Brain microvascular endothelial cell (primary cell): Measurements from ENCODE around the gene GAN.

ENCODE experiments used
- DNase-seq: peaks from one replicate; pipeline ENCODE4 v3.0.0-alpha.2; 2020
- H3K27ac ChIP-seq: fragments of 250-450 bp; sonication (Bioruptor Pico); 2 replicates; pipeline ENCODE4 v1.5.1; 2020; ENCODE audit warnings: mild to moderate bottlenecking, moderate library complexity
- H3K27me3 ChIP-seq: fragments of 250-450 bp; sonication (Bioruptor Pico); replicated peaks from 2 replicates; pipeline ENCODE4 v1.5.1; 2020; ENCODE audit warnings: mild to moderate bottlenecking
- H3K36me3 ChIP-seq: fragments of 250-450 bp; sonication (Bioruptor Pico); replicated peaks from 2 replicates; pipeline ENCODE4 v1.5.1; 2020; ENCODE audit warnings: mild to moderate bottlenecking
- H3K4me3 ChIP-seq: 2 replicates; pipeline ENCODE4 v1.5.1; 2011; ENCODE audit warnings: low read depth, mild to moderate bottlenecking, control low read depth, low read length, moderate library complexity
- in situ Hi-C: cut with HindIII; loops from 2 replicates; pipeline ENCODE4 v1.10.0; 2017; ENCODE audit warnings: low sequenced_read_pairs, low pct_ligation_motif_present
- TF ChIP-seq, protein P1 (sequence below): IDR thresholded peaks from 2 replicates; pipeline ENCODE4 v1.5.1; 2011; ENCODE audit warnings: low read depth, mild to moderate bottlenecking, moderate library complexity, low read length, control low read depth, inconsistent platforms; ENCODE audit errors: missing control alignments

The GAN gene

GRCh38 chr16:81394966-81395655 lies 80.3 kb downstream of the GAN start:
- in situ Hi-C loops: no loop called here
- H3K27me3 ChIP-seq: no peaks in the 10 kb centered on the region
- TF ChIP-seq, protein P1, sequence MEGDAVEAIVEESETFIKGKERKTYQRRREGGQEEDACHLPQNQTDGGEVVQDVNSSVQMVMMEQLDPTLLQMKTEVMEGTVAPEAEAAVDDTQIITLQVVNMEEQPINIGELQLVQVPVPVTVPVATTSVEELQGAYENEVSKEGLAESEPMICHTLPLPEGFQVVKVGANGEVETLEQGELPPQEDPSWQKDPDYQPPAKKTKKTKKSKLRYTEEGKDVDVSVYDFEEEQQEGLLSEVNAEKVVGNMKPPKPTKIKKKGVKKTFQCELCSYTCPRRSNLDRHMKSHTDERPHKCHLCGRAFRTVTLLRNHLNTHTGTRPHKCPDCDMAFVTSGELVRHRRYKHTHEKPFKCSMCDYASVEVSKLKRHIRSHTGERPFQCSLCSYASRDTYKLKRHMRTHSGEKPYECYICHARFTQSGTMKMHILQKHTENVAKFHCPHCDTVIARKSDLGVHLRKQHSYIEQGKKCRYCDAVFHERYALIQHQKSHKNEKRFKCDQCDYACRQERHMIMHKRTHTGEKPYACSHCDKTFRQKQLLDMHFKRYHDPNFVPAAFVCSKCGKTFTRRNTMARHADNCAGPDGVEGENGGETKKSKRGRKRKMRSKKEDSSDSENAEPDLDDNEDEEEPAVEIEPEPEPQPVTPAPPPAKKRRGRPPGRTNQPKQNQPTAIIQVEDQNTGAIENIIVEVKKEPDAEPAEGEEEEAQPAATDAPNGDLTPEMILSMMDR: no peak

GRCh38 chr16:81397058-81397878 lies 82.5 kb downstream of the GAN start:
- DNase-seq: no peak
- H3K36me3 ChIP-seq: no peaks in the 10 kb centered on the region
- in situ Hi-C loops: no loop called here
- TF ChIP-seq, protein P1: no peak
- H3K27ac ChIP-seq: no peak overlapping the region
- no peak overlapping the region for H3K4me3 ChIP-seq
- no peaks in the 10 kb centered on the region for H3K27me3 ChIP-seq

More at GRCh38 chr16:81394966-81395655, 80.3 kb downstream of the GAN start:
- no peak overlapping the region for H3K27ac ChIP-seq
- no peak for DNase-seq
- H3K4me3 ChIP-seq: no peak overlapping the region
- H3K36me3 ChIP-seq: peaks cover 5% of the 10 kb centered on the region

DNA sequence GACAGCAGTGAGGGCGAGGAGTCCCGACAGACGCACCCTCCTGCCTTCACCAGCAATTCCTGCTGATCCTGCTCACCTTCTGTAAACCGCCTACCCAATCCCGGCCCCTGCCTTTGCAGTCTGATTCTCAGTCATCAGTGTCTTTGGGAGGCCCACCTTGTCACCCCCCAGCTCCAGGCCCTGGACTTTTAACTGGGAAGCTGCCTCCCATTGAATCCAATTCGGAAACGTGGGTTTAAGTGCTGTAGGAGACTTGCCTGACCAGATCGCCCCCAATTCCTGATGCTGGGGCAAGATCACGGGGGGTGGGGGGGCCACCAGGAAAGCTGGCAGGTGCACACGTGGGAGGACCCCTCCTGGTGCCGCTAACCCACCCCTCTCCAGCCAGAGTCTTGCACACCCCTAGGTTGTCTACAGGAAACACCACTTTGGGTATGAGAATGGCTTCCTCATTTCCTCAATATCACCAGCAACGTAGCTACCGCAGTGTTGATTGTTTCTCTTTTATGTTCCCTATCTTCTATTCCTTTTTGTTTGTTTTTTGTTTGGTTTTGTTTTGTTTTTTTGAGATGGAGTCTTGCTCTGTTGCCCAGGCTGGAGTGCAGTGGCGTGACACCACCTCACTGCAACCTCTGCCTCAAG lies 83.2 kb downstream of the GAN start:
- in situ Hi-C loops: no loop called here
- Histone ChIP-seq H3K4me3 (no peak overlapping the region), H3K27me3 (no peaks in the 10 kb centered on the region), H3K27ac (no peak overlapping the region), H3K36me3 (no peaks in the 10 kb centered on the region)
- TF ChIP-seq, protein P1: no peak
- no peak for DNase-seq

DNA sequence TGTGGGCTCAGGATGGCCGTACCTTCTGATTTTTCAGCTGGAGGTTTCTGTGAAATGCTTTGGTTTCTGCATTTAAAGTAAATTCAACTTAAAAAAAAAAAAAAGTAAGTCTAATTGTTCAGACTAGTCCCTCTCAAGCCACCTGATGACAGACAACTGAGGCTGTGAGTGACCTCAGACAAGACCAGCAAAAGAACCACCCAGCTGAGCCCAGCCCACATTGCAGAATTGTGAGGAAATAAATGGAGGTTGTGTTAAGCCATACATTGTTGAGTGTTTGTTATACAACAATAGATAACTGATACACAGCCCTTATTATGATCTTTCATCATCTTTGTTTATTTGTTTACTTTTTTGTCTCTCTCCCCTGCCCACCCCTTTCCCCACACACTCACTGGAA lies 85.1 kb downstream of the GAN start:
- no peaks in the 10 kb centered on the region for H3K27me3 ChIP-seq
- H3K4me3 ChIP-seq: no peak overlapping the region
- DNase-seq: no peak
- TF ChIP-seq, protein P1: no peak
- H3K27ac ChIP-seq: no peak overlapping the region
- in situ Hi-C loops: no loop called here
- no peaks in the 10 kb centered on the region for H3K36me3 ChIP-seq

DNA sequence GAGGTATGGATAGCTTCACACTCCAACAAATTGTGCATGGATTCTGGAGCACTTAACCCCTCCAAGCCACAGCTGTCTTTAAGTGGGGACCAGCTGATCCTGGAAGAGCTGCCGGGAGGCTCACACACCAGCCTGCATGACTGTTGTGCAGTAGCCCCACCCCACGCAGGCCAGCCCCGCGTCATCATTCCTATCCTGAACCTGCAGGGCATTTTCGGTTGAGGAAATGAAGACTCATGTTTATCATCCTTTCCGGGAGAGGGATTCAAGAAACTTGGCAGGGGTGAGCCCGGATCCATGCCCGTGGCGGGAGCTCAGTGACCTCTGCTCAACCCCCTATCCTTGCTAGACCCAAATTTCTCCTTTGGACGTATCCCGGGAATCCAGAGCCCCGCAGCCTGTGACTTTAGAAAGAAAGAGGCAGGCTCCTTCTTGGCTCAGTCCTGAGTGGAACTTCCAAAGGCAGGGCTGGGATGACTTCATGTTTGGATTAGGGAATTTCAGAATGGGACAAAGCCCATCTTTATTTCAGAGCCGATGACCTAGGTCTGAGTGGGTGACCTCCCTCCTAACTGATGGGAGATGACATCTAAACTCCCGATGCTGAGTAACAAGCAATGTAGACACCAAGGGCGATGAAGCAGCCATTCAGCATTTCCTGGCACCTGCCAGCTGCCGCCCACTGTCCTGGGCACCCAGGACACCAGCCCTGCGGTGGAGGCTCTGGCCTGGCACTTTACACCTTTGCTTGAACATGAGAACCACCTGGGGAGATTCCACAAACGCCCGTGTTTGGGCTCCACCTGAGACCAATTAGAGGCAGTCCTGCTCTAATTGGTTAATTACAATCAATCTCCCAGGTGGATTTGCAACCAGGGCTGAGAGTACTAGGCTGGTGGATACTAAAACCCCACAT lies 86.5 kb downstream of the GAN start:
- TF ChIP-seq, protein P1: no peak
- Histone ChIP-seq H3K27ac (no peak overlapping the region), H3K4me3 (peak overlapping the region; percentile 12), H3K27me3 (no peaks in the 10 kb centered on the region), H3K36me3 (no peaks in the 10 kb centered on the region)
- peak; percentile 77 for DNase-seq
- in situ Hi-C loops: no loop called here
